DOHH2 (cell line): Measurements from ENCODE around the gene C5orf58.

Experiments used
- H3F3A ChIP-seq: fragments of 200-600 bp; sonication (generic), shearing (Covaris generic); 2 replicates; pipeline ENCODE4 v1.6.0; 2016; ENCODE audit warnings: antibody characterized with exemption, mild to moderate bottlenecking; ENCODE audit not compliant: control insufficient read depth, insufficient read depth
- H3K27ac ChIP-seq: fragments of 200-600 bp; sonication (generic); 2 replicates; pipeline ENCODE4 v1.5.1; 2014; ENCODE audit warnings: low read depth, mild to moderate bottlenecking, low read length, moderate library complexity
- H3K27me3 ChIP-seq: fragments of 200-600 bp; sonication (generic); 2 replicates; pipeline ENCODE4 v1.6.1; 2014; ENCODE audit warnings: mild to moderate bottlenecking, low read length, mixed read lengths; ENCODE audit not compliant: control insufficient read depth
- H3K36me3 ChIP-seq: fragments of 200-600 bp; sonication (generic); 2 replicates; pipeline ENCODE4 v1.6.1; 2014; ENCODE audit warnings: mild to moderate bottlenecking, low read length, moderate library complexity, mixed read lengths; ENCODE audit not compliant: control insufficient read depth
- H3K4me1 ChIP-seq: fragments of 200-600 bp; sonication (generic); 2 replicates; pipeline ENCODE4 v1.6.1; 2014; ENCODE audit warnings: mild to moderate bottlenecking, low read length, mixed read lengths; ENCODE audit not compliant: control insufficient read depth
- H3K4me2 ChIP-seq: fragments of 200-600 bp; sonication (generic); 2 replicates; pipeline ENCODE4 v1.6.0; 2014; ENCODE audit warnings: mild to moderate bottlenecking, low read length, moderate library complexity
- H3K4me3 ChIP-seq: fragments of 200-600 bp; sonication (generic); 2 replicates; pipeline ENCODE4 v1.5.1; 2014; ENCODE audit warnings: mild to moderate bottlenecking, low read length, mixed read lengths
- H3K79me2 ChIP-seq: fragments of 200-600 bp; sonication (generic); 2 replicates; pipeline ENCODE4 v1.6.1; 2014; ENCODE audit warnings: mild to moderate bottlenecking, low read length, mixed read lengths; ENCODE audit not compliant: control insufficient read depth
- H3K9me2 ChIP-seq: fragments of 200-600 bp; sonication (generic); replicated peaks from 2 replicates; pipeline ENCODE4 v1.6.1; 2014; ENCODE audit warnings: mild to moderate bottlenecking, low read length, mixed read lengths; ENCODE audit not compliant: control insufficient read depth
- H3K9me3 ChIP-seq: fragments of 200-600 bp; sonication (generic); 2 replicates; pipeline ENCODE4 v1.6.1; 2014; ENCODE audit warnings: antibody characterized with exemption, low read length, mixed read lengths; ENCODE audit not compliant: control insufficient read depth, insufficient read depth
- H4K20me1 ChIP-seq: fragments of 200-600 bp; sonication (generic); 2 replicates; pipeline ENCODE4 v1.6.0; 2014; ENCODE audit warnings: low read depth, mild to moderate bottlenecking, antibody characterized with exemption, low read length, moderate library complexity; ENCODE audit not compliant: control insufficient read depth, insufficient read depth
- EZH2phosphoT487 ChIP-seq: fragments of 200-600 bp; sonication (generic); IDR thresholded peaks from 2 replicates; pipeline ENCODE4 v1.6.1; 2017; ENCODE audit warnings: borderline replicate concordance, mild to moderate bottlenecking, antibody characterized with exemption, low read length, moderate library complexity, mixed read lengths
- TF ChIP-seq, protein P1 (sequence below): fragments of 200-600 bp; sonication (generic); IDR thresholded peaks from one replicate; pipeline ENCODE4 v1.5.1; 2014; ENCODE audit warnings: antibody characterized with exemption, mild to moderate bottlenecking, low read depth, low read length; ENCODE audit not compliant: poor library complexity, severe bottlenecking

C5orf58 gene

GRCh38 chr5:170223360-170223759 lies 9.4 kb upstream of the C5orf58 start:
- Histone ChIP-seq H3K27ac (no peak overlapping the region), H3K9me2 (no peaks in the 10 kb centered on the region), H4K20me1 (no peaks in the 10 kb centered on the region), H3K27me3 (no peaks in the 10 kb centered on the region; the same call in 1 of the 2 replicates), H3F3A (no peaks in the 10 kb centered on the region), H3K4me2 (no peak overlapping the region), H3K79me2 (no peaks in the 10 kb centered on the region), H3K9me3 (no peaks in the 10 kb centered on the region), H3K4me1 (peaks cover 8% of the 10 kb centered on the region), H3K4me3 (no peak overlapping the region), H3K36me3 (no peaks in the 10 kb centered on the region)
- TF ChIP-seq, protein P1, sequence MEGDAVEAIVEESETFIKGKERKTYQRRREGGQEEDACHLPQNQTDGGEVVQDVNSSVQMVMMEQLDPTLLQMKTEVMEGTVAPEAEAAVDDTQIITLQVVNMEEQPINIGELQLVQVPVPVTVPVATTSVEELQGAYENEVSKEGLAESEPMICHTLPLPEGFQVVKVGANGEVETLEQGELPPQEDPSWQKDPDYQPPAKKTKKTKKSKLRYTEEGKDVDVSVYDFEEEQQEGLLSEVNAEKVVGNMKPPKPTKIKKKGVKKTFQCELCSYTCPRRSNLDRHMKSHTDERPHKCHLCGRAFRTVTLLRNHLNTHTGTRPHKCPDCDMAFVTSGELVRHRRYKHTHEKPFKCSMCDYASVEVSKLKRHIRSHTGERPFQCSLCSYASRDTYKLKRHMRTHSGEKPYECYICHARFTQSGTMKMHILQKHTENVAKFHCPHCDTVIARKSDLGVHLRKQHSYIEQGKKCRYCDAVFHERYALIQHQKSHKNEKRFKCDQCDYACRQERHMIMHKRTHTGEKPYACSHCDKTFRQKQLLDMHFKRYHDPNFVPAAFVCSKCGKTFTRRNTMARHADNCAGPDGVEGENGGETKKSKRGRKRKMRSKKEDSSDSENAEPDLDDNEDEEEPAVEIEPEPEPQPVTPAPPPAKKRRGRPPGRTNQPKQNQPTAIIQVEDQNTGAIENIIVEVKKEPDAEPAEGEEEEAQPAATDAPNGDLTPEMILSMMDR = no peak
- TF ChIP-seq EZH2phosphoT487 = no peak

DNA sequence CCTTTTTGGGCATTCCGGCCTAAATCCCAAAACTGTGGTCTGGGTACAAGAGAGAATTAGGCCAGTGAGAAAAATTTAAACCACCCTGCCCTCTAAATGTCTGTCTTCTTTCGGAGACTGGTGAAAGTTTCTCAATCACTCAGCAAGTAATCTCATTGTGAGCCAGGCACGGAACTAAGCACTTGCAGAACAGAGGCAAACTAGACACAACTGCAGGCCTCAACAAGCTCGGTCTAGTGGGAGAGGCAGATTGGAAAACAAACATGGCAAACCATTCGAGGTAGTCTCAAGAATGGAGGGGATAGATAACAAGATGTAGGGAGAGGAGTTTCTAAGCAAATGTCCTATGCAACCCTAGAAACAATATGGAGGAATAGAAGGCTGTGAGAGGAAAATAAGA lies 8.9 kb upstream of the C5orf58 start:
- no peaks in the 10 kb centered on the region for H4K20me1 ChIP-seq
- no peak overlapping the region for H3K4me3 ChIP-seq
- no peaks in the 10 kb centered on the region for H3K9me2 ChIP-seq
- no peaks in the 10 kb centered on the region for H3K36me3 ChIP-seq
- H3K9me3 ChIP-seq = no peaks in the 10 kb centered on the region
- no peak for TF ChIP-seq EZH2phosphoT487
- H3K79me2 ChIP-seq = no peaks in the 10 kb centered on the region
- H3K4me1 ChIP-seq = peaks cover 8% of the 10 kb centered on the region
- no peak overlapping the region for H3K27ac ChIP-seq
- no peak overlapping the region for H3K4me2 ChIP-seq
- no peaks in the 10 kb centered on the region for H3F3A ChIP-seq
- no peaks in the 10 kb centered on the region; the same call in 1 of the 2 replicates for H3K27me3 ChIP-seq

- peaks cover 7% of the 10 kb centered on the region for H3K27me3 ChIP-seq
- TF ChIP-seq, protein P1 = peak; percentile 78
- TF ChIP-seq EZH2phosphoT487 = no peak
- H3K27ac ChIP-seq = no peak overlapping the region
- no peaks in the 10 kb centered on the region for H3K36me3 ChIP-seq
- H3K4me2 ChIP-seq = no peak overlapping the region
- H4K20me1 ChIP-seq = no peaks in the 10 kb centered on the region
- H3K9me2 ChIP-seq = no peaks in the 10 kb centered on the region
- no peak overlapping the region for H3K4me3 ChIP-seq
- H3F3A ChIP-seq = no peaks in the 10 kb centered on the region
- H3K4me1 ChIP-seq = peaks cover under 1% of the 10 kb centered on the region
- no peaks in the 10 kb centered on the region for H3K9me3 ChIP-seq
- H3K79me2 ChIP-seq = no peaks in the 10 kb centered on the region
These were observed 7.3 kb upstream of the C5orf58 start for GRCh38 chr5:170225326-170226128.

- H3K79me2 ChIP-seq = no peaks in the 10 kb centered on the region
- H3F3A ChIP-seq = no peaks in the 10 kb centered on the region
- peaks cover 7% of the 10 kb centered on the region for H3K27me3 ChIP-seq
- TF ChIP-seq, protein P1 = peak; percentile 8
- TF ChIP-seq EZH2phosphoT487 = no peak
- no peak overlapping the region for H3K4me2 ChIP-seq
- no peaks in the 10 kb centered on the region for H3K36me3 ChIP-seq
- H3K9me3 ChIP-seq = no peaks in the 10 kb centered on the region
- H3K9me2 ChIP-seq = no peaks in the 10 kb centered on the region
- no peak overlapping the region for H3K4me3 ChIP-seq
- H3K4me1 ChIP-seq = no peaks in the 10 kb centered on the region
- H3K27ac ChIP-seq = no peak overlapping the region
- H4K20me1 ChIP-seq = no peaks in the 10 kb centered on the region
These were observed 6.6 kb upstream of the C5orf58 start for GRCh38 chr5:170226129-170226615.
